HG02943 (cell line): ENCODE measurements around the gene SRCIN1.
"Not testable (repeated sequence)": the region's sequence is repeated elsewhere in the genome, so short reads cannot be mapped to it uniquely, and the experiment has no call there.

Source experiments
- ATAC-seq: cut with Tn5 transposase; IDR thresholded peaks from one replicate; pipeline ENCODE4 v1.9.1; 2021; ENCODE audit warnings: mild to moderate bottlenecking, low read depth, moderate library complexity; ENCODE audit not compliant: unreplicated experiment

The SRCIN1 gene

GRCh38 chr17:38530856-38531255 lies 74.9 kb downstream of the SRCIN1 start:
- not testable (repeated sequence) for ATAC-seq

- ATAC-seq, result not testable (repeated sequence)
Observed at GRCh38 chr17:38528141-38528540, 77.6 kb downstream of the SRCIN1 start.

- not testable (repeated sequence) for ATAC-seq
Observed at GRCh38 chr17:38526526-38526925, 79.2 kb downstream of the SRCIN1 start.

DNA sequence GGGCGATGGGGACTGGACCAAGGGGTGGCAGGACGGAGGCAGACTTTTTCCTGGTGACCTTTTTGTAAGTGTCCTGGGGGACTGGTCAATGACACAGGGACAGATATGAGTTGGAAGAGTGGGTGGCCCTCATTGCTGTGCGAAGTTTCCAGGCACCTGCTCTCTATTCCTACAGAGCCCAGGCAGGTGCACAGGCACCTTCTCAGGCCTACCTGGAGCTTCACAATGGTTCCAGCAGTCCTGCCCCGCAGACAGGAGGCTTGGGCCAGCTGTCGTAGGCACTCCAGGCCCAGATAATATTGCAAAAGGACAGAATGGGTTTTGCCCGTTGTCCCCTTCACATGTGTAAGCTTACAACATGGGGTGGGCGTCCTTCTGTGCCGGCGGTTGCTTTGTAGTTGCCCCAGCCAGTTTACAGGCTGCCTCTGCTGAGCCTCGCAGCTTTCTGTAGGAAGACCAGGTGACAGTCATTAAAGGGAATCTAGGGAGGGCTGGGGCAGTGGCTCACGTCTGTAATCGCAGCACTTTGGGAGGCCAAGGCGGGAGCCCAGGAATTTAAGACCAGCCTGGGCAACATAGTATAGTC lies 93.2 kb downstream of the SRCIN1 start:
- no peak for ATAC-seq

GRCh38 chr17:38511150-38512108 lies 94.3 kb downstream of the SRCIN1 start:
- no peak for ATAC-seq

- ATAC-seq, result no peak
Observed at GRCh38 chr17:38510421-38511149, 95.2 kb downstream of the SRCIN1 start.

DNA sequence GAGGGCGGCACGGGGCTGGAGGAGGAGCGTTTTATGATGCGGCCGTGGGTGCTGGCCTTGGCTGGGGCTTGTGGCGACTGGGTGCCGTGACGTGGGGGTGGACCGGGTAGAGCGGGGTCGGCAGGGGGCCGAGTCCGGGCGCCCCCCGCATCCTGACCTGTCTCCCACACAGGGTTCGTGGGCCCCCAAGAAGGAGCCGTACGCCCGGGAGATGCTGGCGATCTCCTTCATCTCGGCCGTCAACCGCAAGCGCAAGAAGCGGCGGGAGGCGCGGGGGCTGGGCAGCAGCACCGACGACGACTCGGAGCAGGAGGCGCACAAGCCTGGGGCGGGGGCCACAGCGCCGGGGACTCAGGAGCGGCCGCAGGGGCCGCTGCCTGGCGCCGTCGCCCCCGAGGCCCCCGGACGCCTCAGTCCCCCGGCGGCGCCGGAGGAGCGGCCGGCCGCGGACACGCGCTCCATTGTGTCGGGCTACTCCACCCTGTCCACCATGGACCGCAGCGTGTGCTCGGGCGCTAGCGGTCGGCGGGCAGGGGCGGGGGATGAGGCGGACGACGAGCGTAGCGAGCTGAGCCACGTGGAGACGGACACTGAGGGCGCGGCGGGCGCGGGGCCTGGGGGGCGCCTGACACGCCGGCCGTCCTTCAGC lies 95.9 kb downstream of the SRCIN1 start:
- no peak for ATAC-seq

DNA sequence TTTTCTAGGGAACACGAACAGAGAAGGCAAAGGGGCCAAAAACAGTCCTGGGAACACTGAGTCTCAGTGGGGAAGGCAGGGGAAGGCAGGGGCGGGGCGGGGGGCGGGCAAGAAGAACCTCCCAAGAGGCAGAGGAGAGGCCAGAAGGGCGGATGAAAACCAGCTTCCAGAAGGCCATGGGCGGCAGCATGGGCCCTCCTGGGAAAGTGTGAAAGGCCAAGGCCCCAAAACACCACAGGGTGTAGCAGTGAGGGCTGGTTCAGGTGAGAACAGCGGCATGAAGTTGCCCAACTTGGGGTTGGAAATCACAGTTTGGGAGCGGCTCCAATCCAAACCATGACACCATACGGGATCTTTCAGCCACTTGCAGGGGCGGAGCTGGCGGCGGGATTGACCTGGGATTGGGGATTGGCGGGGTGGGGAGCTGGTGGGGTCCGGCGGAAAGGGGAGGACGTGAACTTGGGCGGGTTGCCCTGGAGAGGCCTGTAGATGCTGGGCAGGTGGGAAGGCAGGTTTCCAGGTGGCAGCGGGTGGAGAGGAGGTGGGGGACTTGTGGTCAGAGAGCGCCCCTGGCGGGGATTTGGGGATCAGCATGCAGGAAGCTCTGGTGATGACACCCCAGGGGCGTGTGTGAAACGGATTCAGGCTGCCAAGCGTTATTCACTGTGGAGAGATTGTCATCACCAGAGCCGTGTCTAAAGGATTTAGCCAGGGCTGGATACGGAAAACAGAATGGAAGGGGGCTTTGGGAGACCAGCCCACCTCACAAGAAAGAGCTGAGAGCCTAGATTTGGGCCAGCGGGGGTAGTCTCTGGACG lies 96.6 kb downstream of the SRCIN1 start:
- no peak for ATAC-seq

DNA sequence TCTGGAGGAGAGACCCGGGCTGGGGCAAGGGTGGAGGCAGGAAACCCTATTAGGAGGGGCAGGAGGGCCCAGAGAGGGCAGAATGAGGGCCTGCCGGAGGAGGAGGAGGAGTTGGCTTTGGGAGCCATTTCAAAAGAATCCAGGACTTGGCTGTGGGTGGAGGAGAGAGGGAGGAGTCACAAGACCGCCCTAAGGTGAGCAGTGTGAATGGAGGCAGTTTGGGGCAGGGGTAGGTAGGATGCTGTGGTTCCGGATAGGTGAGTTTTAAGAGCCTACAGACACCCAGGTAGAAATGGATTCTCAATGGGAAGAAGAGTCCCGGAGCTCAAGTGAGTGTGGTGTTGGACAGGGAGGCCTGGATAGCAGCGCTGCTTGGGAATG lies 97.2 kb downstream of the SRCIN1 start:
- no peak for ATAC-seq

- ATAC-seq, result no peak
Observed at GRCh38 chr17:38507921-38508569, 97.7 kb downstream of the SRCIN1 start.

GRCh38 chr17:38507436-38507835 lies 98.3 kb downstream of the SRCIN1 start:
- ATAC-seq, result no peak

DNA sequence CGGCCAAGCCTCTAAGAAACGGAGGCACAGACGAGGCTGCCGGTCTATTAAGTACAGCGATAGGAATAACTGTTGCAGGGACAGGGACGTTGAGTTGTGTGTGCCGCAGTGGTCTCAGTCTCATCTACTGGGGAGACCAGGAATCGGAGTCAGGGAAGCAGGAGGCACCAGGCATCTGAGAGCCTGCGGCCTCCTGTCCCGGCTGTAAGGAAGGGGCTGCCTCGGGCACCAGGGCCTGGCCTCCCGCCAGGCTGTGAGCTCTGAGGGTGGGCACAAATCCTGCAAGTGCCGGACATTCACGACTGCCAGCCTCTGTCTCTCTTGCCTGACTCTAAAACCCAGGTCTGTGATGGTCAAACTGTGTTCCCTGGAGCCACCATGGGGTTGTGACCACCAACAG lies 101.5 kb downstream of the SRCIN1 start:
- ATAC-seq, result no peak

GRCh38 chr17:38503286-38503913 lies 102.4 kb downstream of the SRCIN1 start:
- ATAC-seq, result not testable (repeated sequence)

GRCh38 chr17:38501718-38502117 lies 104.0 kb downstream of the SRCIN1 start:
- ATAC-seq, result not testable (repeated sequence)

DNA sequence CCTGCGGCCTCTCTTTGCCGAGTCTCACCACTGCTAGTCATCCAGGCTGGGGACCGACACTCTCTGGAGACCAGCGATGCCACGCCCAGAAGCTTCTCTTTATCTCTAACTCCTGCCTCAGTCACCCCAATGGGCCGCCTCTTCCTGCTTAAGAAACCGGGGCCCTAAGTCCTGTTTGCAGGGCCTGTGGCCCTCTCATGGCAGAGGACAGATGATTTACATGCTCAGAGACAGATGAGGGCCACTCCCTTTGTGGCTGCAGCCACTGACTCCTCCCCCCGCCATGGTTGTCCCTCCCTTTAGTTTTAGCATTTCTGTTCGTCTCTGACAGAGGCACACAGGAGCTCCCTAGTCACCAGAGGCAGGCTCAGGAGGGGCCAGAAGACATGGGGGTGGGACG lies 106.5 kb downstream of the SRCIN1 start:
- ATAC-seq, result not testable (repeated sequence)

DNA sequence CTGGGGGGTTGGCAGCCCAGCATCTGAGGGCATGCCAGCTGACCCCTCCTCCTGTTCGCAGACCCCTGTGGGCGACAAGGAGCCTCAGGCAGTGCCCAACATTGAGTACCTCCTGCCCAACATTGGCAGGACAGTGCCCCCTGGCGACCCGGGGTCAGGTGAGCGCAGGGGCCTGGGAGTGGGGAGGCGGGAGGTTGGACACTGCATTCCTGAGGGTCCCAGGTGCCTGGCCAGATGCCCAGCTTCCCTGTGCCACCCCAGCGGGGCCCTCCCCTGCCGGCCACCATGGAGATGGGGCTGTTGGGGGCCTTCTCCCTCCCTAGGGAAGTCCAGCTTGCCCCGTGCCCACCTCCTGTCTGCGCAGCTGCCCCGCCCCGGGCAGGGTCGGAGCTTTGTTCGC lies 107.4 kb downstream of the SRCIN1 start:
- no peak for ATAC-seq

- not testable (repeated sequence) for ATAC-seq
Observed at GRCh38 chr17:38497656-38498055, 108.1 kb downstream of the SRCIN1 start.

GRCh38 chr17:38494152-38494551 lies 111.6 kb downstream of the SRCIN1 start:
- ATAC-seq, result not testable (repeated sequence)
